GM12865 (cell line): ENCODE results near the gene ASTN1.
A peak's percentile ranks its signal among the peaks of the same experiment; 100 is the strongest.

Source experiments
- DNase-seq: peaks from one replicate; pipeline ENCODE4 v3.0.0; 2010; ENCODE audit warnings: low read depth
- H3K4me3 ChIP-seq: 2 replicates; pipeline ENCODE4 v1.5.1; 2011; ENCODE audit warnings: mild to moderate bottlenecking, low read depth, low read length, control low read depth
- TF ChIP-seq, protein P1 (sequence below): IDR thresholded peaks from 2 replicates; pipeline ENCODE4 v1.5.1; 2011; ENCODE audit warnings: low read length, control low read depth, low read depth, inconsistent platforms; ENCODE audit not compliant: insufficient read depth; ENCODE audit errors: missing control alignments

ASTN1 gene

DNA sequence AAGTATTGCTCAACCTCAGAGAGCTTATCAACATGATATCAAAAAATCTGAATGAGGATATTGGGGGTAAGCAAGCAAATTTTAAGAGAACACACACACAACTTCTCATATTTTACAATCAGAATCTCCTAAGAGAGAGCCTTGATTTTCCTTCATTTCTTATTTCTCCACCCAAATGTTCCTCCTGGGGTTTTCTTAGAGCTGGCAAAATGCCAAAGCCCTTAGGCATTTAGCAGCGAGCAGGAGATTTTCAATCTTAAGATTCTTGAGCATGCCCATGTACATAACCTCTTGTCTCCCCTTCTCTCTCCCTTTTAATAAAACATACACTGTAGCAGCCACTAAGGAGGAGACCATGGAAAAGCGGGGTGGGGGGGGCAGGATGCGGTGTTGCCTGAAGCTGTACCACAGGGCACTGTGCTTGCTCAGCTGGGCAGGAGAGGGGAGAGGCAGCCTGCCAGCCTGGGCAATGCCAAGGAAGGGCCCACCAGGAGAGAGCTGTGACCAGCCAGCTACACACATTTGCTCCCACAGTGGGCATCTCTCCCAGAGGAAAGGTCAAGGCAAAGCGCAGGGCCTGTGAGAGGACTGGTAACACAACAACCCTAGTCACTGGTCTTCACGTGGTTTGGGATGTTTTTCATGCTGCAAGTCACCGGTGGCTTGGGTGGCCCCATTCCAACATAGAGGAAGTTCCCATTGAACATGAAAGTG, 10.6 kb upstream of the ASTN1 start:
- DNase-seq = no peak
- no peak overlapping the region for H3K4me3 ChIP-seq
- TF ChIP-seq, protein P1, sequence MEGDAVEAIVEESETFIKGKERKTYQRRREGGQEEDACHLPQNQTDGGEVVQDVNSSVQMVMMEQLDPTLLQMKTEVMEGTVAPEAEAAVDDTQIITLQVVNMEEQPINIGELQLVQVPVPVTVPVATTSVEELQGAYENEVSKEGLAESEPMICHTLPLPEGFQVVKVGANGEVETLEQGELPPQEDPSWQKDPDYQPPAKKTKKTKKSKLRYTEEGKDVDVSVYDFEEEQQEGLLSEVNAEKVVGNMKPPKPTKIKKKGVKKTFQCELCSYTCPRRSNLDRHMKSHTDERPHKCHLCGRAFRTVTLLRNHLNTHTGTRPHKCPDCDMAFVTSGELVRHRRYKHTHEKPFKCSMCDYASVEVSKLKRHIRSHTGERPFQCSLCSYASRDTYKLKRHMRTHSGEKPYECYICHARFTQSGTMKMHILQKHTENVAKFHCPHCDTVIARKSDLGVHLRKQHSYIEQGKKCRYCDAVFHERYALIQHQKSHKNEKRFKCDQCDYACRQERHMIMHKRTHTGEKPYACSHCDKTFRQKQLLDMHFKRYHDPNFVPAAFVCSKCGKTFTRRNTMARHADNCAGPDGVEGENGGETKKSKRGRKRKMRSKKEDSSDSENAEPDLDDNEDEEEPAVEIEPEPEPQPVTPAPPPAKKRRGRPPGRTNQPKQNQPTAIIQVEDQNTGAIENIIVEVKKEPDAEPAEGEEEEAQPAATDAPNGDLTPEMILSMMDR = no peak

DNA sequence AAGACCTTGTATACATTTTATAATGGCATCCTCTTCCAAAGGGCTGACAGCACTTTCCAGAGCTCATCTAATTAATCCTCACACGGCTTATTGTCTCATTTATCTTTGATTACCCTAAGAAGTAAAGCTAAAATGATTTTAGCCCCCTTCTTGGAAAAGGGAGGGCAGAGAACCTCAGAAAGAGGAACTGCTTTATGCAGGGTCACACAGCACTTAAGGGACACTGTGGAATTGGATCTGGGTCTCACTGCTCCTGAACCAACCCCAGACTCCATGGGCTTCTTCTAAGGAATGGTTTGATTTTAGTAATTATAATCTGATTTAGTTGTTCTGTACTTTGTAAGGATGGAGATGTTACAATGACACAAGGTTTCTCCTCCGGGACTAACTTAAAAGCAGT, 9.5 kb upstream of the ASTN1 start:
- H3K4me3 ChIP-seq = no peak overlapping the region
- TF ChIP-seq, protein P1 = no peak
- no peak for DNase-seq

DNA sequence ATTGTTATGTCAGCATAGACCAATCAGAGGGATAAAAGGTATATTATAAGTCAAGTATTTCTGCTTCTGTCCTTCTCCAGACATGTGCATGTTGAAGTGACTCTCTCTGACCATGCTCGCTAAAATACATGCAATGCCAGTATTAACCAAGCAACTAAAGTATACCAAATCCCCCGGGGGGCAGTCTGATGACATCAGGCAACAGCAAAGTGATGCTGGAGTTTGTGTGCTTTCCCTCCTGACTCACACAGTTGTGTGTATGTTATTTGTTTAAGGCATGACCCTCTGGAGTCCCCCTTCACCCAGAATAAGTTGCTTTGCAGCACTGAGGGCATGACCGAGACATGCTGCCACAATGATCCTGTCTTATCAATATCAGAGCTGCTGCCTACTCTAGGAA, 8.4 kb upstream of the ASTN1 start:
- TF ChIP-seq, protein P1 = no peak
- H3K4me3 ChIP-seq = no peak overlapping the region
- DNase-seq = no peak

DNA sequence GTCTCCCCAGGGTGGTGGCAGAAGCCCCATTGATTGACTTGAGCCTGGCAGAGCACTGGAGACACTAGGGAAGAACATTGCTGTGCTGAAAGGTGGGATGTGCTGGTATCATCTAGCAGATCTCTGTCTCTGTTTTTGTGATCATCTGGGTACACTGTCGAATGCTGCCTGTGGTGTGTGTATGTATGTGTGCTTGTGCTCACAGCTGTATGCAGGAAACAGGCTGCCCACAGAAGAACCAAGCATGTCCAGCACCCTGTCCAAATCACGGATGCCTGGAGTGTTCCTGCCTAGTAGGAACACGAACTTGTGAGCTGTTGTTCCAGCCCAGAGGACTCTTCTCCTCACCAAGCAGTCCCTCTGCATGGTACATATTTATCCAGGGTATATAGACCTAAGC, 7.8 kb upstream of the ASTN1 start:
- TF ChIP-seq, protein P1 = no peak

DNA sequence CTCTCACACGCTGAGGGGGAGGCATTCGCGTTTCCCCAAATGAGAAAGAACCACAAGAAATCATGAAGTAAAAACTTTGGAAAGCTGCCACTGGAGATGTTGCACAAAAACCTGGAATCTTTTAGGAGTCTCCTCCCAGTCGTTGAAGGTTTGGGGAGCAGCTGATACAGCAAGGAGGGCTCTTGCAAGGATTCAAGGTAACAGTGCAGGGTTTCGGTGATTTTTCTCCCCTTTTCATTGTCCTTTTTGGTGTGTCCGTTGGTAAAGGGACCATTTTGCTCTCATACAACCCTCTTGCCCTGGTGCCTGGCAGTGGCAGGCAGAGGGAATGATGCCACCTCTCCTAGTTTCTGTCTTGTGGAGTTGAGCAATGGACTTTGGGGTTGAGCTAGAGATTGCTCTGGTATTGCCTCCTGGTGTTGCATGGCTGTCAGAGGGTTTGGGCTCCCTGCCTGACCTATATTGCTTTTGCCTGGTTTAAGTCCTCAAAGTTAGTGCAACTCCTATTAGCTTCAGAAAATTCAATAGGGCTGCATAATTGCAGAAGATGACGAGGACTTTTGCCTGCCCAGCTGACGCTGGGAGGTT, 7.1 kb upstream of the ASTN1 start:
- no peak for DNase-seq
- TF ChIP-seq, protein P1 = no peak

More for the DNA sequence above, 7.8 kb upstream of the ASTN1 start:
- no peak for DNase-seq
- no peak overlapping the region for H3K4me3 ChIP-seq

DNA sequence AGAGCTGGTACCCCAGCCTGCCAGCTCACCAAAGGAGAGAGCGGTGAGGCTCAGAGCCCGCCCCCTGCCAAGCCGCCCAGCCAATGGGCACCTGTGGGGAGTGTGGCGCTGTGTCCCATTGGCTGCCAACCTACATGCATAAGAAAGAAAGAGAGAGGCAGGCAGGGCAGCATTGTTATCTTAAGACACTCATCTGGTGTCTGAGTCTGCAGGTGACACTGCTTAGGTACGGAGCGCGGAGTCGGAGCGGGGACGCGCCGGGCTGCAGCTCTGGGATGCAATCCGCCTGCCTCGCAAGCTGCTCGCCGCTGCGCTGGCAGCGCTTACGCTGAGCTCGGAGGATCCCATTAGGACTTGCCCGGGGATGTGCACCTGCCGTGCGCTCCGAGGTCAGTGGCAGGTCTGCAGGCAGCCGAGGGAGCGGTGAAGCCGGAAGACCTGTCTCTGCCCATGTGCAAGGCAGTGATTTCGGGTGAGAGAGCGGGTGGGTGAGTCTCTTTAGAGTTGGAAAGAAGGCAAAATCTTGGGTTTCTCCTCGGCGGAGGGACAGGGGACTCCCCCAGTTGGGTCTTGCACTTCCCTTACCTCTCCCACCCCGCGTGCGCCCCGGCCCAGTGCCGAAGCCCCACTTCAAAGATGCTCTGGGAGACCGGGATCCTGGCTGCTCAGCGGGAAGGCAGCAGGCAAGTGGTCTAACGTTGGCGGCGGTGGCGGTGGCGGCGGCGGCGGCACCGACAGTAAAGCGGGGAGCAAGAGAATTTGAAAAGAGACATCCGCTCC, 6.4 kb upstream of the ASTN1 start, which contains the start of gene BRINP2:
TSS of gene BRINP2 (plus strand) at position 203 of the 780 bp plus-strand sequence. CDS start 58,919 bp downstream, outside the sequence.
- TF ChIP-seq, protein P1 = no peak
- peak; percentile 49 for DNase-seq

More for the DNA sequence above, 7.1 kb upstream of the ASTN1 start:
- H3K4me3 ChIP-seq = no peak overlapping the region

More for the DNA sequence above, 6.4 kb upstream of the ASTN1 start, which contains the start of gene BRINP2:
- H3K4me3 ChIP-seq = no peak within 1 kb of the TSS
